PFSK-1 (cell line): Measurements from ENCODE around the gene MAP3K6.

ENCODE experiments used
- FOXP2 ChIP-seq: optimal IDR thresholded peaks from 2 replicates; pipeline ENCODE3; 2011; ENCODE audit warnings: borderline replicate concordance, control low read depth, inconsistent platforms; ENCODE audit not compliant: insufficient read depth; ENCODE audit errors: extremely low read length, extremely low read depth
- POLR2AphosphoS5 ChIP-seq: IDR thresholded peaks from 2 replicates; pipeline ENCODE4 v1.6.1; 2012; ENCODE audit warnings: low read depth, mild to moderate bottlenecking, control low read depth, low read length, moderate library complexity
- SIN3A ChIP-seq: IDR thresholded peaks from 2 replicates; pipeline ENCODE4 v1.6.1; 2012; ENCODE audit warnings: mild to moderate bottlenecking, low read length, moderate library complexity, borderline replicate concordance; ENCODE audit not compliant: insufficient read depth
- TAF1 ChIP-seq: IDR thresholded peaks from 2 replicates; pipeline ENCODE4 v1.6.1; 2012; ENCODE audit warnings: low read length, control low read depth, borderline replicate concordance; ENCODE audit not compliant: insufficient read depth
- TF ChIP-seq, protein P1 (sequence below), 2 experiments: IDR thresholded peaks; 2 replicates each; pipeline versions ENCODE4 v1.6.1 to v1.8.0; 2011 to 2012; ENCODE audit warnings: low read depth in 2 of 2, low read length in 2 of 2, control low read depth in 1 of 2, inconsistent platforms in 1 of 2, mild to moderate bottlenecking in 1 of 2, moderate library complexity in 1 of 2; ENCODE audit not compliant: insufficient read depth in 1 of 2

DNA sequence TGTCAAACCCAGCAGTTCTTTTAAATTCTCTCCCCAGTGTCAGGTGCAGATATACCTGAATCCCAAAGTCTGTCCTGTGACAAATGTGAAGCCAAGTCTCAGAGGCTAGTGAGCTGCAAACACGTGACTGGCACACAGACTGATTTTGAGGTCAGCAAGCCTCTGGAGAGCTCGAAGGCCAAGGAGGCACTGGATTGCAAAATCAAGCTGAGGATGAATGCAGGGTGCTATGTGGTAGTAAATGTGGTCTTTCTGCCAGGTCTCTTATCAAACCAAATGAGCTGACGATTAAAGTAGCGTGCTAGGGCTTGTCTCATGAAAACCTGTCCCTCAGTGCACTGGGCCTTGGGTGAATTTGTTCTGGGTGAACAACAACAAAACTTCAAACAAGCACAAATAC is 46.2 kb upstream of the MAP3K6 start:
- TF ChIP-seq POLR2AphosphoS5 (no peak), TAF1 (no peak), SIN3A (no peak), FOXP2 (no peak)
- TF ChIP-seq, protein P1, sequence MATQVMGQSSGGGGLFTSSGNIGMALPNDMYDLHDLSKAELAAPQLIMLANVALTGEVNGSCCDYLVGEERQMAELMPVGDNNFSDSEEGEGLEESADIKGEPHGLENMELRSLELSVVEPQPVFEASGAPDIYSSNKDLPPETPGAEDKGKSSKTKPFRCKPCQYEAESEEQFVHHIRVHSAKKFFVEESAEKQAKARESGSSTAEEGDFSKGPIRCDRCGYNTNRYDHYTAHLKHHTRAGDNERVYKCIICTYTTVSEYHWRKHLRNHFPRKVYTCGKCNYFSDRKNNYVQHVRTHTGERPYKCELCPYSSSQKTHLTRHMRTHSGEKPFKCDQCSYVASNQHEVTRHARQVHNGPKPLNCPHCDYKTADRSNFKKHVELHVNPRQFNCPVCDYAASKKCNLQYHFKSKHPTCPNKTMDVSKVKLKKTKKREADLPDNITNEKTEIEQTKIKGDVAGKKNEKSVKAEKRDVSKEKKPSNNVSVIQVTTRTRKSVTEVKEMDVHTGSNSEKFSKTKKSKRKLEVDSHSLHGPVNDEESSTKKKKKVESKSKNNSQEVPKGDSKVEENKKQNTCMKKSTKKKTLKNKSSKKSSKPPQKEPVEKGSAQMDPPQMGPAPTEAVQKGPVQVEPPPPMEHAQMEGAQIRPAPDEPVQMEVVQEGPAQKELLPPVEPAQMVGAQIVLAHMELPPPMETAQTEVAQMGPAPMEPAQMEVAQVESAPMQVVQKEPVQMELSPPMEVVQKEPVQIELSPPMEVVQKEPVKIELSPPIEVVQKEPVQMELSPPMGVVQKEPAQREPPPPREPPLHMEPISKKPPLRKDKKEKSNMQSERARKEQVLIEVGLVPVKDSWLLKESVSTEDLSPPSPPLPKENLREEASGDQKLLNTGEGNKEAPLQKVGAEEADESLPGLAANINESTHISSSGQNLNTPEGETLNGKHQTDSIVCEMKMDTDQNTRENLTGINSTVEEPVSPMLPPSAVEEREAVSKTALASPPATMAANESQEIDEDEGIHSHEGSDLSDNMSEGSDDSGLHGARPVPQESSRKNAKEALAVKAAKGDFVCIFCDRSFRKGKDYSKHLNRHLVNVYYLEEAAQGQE (IDR thresholded peaks at IDR 0.05; ENCODE audit: insufficient read depth in 1 of 2, low read depth in 2 of 2, low read length in 2 of 2), result no peak
